GM21786 (cell line): ENCODE results near the gene SLAIN1.
"Not testable (repeated sequence)": the region's sequence is repeated elsewhere in the genome, so short reads cannot be mapped to it uniquely, and the experiment has no call there.

Source experiments
- ATAC-seq: cut with Tn5 transposase; IDR thresholded peaks from one replicate; pipeline ENCODE4 v1.9.1; 2021; ENCODE audit not compliant: unreplicated experiment

SLAIN1 gene

GRCh38 chr13:77697217-77698103 is at the start of gene SLAIN1:
TSS of gene SLAIN1 (plus strand) at chr13:77697687. CDS start at chr13:77697914, 227 bp downstream.
- peak; percentile 61 for ATAC-seq

GRCh38 chr13:77650409-77650808 is 47.1 kb upstream of the SLAIN1 start:
- no peak for ATAC-seq

GRCh38 chr13:77653301-77653700 is 44.2 kb upstream of the SLAIN1 start:
- ATAC-seq, result no peak

- ATAC-seq, result not testable (repeated sequence)
These were observed 37.5 kb upstream of the SLAIN1 start for GRCh38 chr13:77660016-77660415.

- no peak for ATAC-seq
These were observed 36.6 kb upstream of the SLAIN1 start for GRCh38 chr13:77660841-77661250.

- ATAC-seq, result not testable (repeated sequence)
These were observed 35.2 kb upstream of the SLAIN1 start for GRCh38 chr13:77662301-77662700.

- ATAC-seq, result not testable (repeated sequence)
These were observed 34.7 kb upstream of the SLAIN1 start for GRCh38 chr13:77662831-77663230.

GRCh38 chr13:77674852-77675251 is 22.6 kb upstream of the SLAIN1 start:
- ATAC-seq, result no peak

- ATAC-seq, result no peak
These were observed 18.7 kb upstream of the SLAIN1 start for GRCh38 chr13:77678691-77679235.

GRCh38 chr13:77687799-77688198 is 9.7 kb upstream of the SLAIN1 start:
- no peak for ATAC-seq

- ATAC-seq, result no peak
These were observed 5.6 kb upstream of the SLAIN1 start for GRCh38 chr13:77691871-77692270.

- no peak for ATAC-seq
These were observed 4.6 kb upstream of the SLAIN1 start for GRCh38 chr13:77692746-77693448.

- no peak for ATAC-seq
These were observed 4.0 kb upstream of the SLAIN1 start for GRCh38 chr13:77693449-77693940.

GRCh38 chr13:77696006-77696878 is 1.2 kb upstream of the SLAIN1 start:
- ATAC-seq, result no peak

GRCh38 chr13:77696879-77697216 is 639 bp upstream of the SLAIN1 start:
- no peak for ATAC-seq

- ATAC-seq, result peak; percentile 16
These were observed 943 bp downstream of the SLAIN1 start for GRCh38 chr13:77698201-77699058.

- ATAC-seq, result peak; percentile 13
These were observed 1.7 kb downstream of the SLAIN1 start for GRCh38 chr13:77699059-77699680.

GRCh38 chr13:77701305-77701704 is 3.8 kb downstream of the SLAIN1 start:
- ATAC-seq, result no peak

- ATAC-seq, result no peak
These were observed 4.9 kb downstream of the SLAIN1 start for GRCh38 chr13:77702366-77702765.
